B cell (primary cell): Measurements from ENCODE around the gene KRT28. TPM values are rescaled to one million over a fixed set of nuclear protein-coding genes. Genes with fewer than 3 reads are reported as not detected.

Experiments
- ATAC-seq: fragments of 200-7000 bp; cut with Tn5 transposase; one replicate; pipeline ENCODE4 v1.10.0; 2021; ENCODE audit warnings: low read depth, mild to moderate bottlenecking, moderate number of reproducible peaks, moderate library complexity
- CTCF ChIA-PET: fragments of 350-600 bp; sonication (Branson Sonifier 250); formaldehyde crosslinking; loops from one replicate; lab custom pipeline; 2021; ENCODE audit warnings: antibody characterized with exemption, inconsistent platforms; lab: Charles Lee
- POLR2A ChIA-PET: fragments of 350-600 bp; sonication (Branson Sonifier 250); formaldehyde crosslinking; loops from one replicate; lab custom pipeline; 2021; ENCODE audit warnings: antibody characterized with exemption; lab: Charles Lee
- DNase-seq: peaks from one replicate; pipeline ENCODE4 v3.0.0; 2013
- H2AFZ ChIP-seq: 2 replicates; pipeline ENCODE4 v1.6.1; 2012; ENCODE audit warnings: mild to moderate bottlenecking, low read depth, low read length; ENCODE audit not compliant: insufficient read depth, poor library complexity, severe bottlenecking
- H3K27ac ChIP-seq, 2 donors: 1 replicate in 1 of 2; 2 replicates in 1 of 2; pipeline ENCODE4 v1.5.1; 2012 to 2013; ENCODE audit warnings: low read length in 2 of 2, mild to moderate bottlenecking in 2 of 2, moderate library complexity in 1 of 2
- H3K27me3 ChIP-seq, 4 experiments: fragments of 200-600 bp in 1 of 4; sonication (generic) in 1 of 4; replicated peaks in 1 of 4; 1 replicate in 2 of 4; 2 replicates in 2 of 4; pipeline versions ENCODE4 v1.6.1 to v1.7.0; 2013 to 2016; ENCODE audit warnings: low read length in 3 of 4, mild to moderate bottlenecking in 2 of 4, mixed read lengths in 1 of 4, moderate library complexity in 1 of 4; ENCODE audit not compliant: insufficient read depth in 4 of 4, control insufficient read depth in 3 of 4; ENCODE audit errors: control extremely low read depth in 1 of 4
- H3K36me3 ChIP-seq, 2 experiments: replicated peaks in 1 of 2; 1 replicate in 1 of 2; 2 replicates in 1 of 2; pipeline versions ENCODE4 v1.6.1 to v1.7.1; 2013; ENCODE audit warnings: low read length in 1 of 2; ENCODE audit not compliant: insufficient read depth in 2 of 2, control insufficient read depth in 1 of 2; ENCODE audit errors: control extremely low read depth in 1 of 2, extremely low read depth in 1 of 2
- H3K4me1 ChIP-seq, 2 donors: fragments of 200-600 bp in 1 of 2; sonication (generic) in 1 of 2; 1 replicate in 1 of 2; 2 replicates in 1 of 2; pipeline versions ENCODE4 v1.5.1 to v1.6.1; 2013 to 2017; ENCODE audit warnings: low read length in 2 of 2; ENCODE audit not compliant: control insufficient read depth in 2 of 2, insufficient read depth in 2 of 2
- H3K4me2 ChIP-seq: replicated peaks from 2 replicates; pipeline ENCODE3; 2012; ENCODE audit warnings: mild to moderate bottlenecking, low read depth, low read length; ENCODE audit not compliant: poor library complexity, severe bottlenecking
- H3K4me3 ChIP-seq, 5 experiments: fragments of 200-600 bp in 1 of 5; sonication (generic) in 1 of 5; 1 replicate in 3 of 5; 2 replicates in 2 of 5; pipeline versions ENCODE4 v1.5.1 to v1.7.0; 2011 to 2016; ENCODE audit warnings: low read length in 4 of 5, mild to moderate bottlenecking in 4 of 5, low read depth in 2 of 5, control low read depth in 1 of 5, moderate library complexity in 1 of 5; ENCODE audit not compliant: insufficient read depth in 1 of 5; ENCODE audit errors: control extremely low read depth in 1 of 5, extremely low read depth in 1 of 5
- H3K79me2 ChIP-seq: fragments of 200-600 bp; sonication (generic); one replicate; pipeline ENCODE4 v1.6.0; 2016; ENCODE audit warnings: low read length; ENCODE audit not compliant: control insufficient read depth, insufficient read depth
- H3K9ac ChIP-seq: fragments of 200-600 bp; sonication (generic); 2 replicates; pipeline ENCODE4 v1.6.1; 2017; ENCODE audit warnings: mild to moderate bottlenecking, low read length, moderate library complexity
- H3K9me3 ChIP-seq, 3 donors: one replicate each; pipeline versions ENCODE4 v1.6.1 to v1.7.1; 2013; ENCODE audit warnings: low read length in 2 of 3; ENCODE audit not compliant: control insufficient read depth in 2 of 3, insufficient read depth in 1 of 3; ENCODE audit errors: control extremely low read depth in 1 of 3
- H4K20me1 ChIP-seq: 2 replicates; pipeline ENCODE4 v1.6.0; 2012; ENCODE audit warnings: mild to moderate bottlenecking, low read length; ENCODE audit not compliant: insufficient read depth, control insufficient read depth, poor library complexity, severe bottlenecking
- H3K27ac Mint-ChIP-seq: one replicate; pipeline ENCODE4 v1.8.0; 2021; ENCODE audit warnings: mixed read lengths
- H3K27me3 Mint-ChIP-seq: one replicate; pipeline ENCODE4 v1.8.0; 2021; ENCODE audit warnings: mixed read lengths
- H3K4me1 Mint-ChIP-seq: one replicate; pipeline ENCODE4 v1.8.0; 2021; ENCODE audit warnings: mixed read lengths
- H3K4me3 Mint-ChIP-seq: one replicate; pipeline ENCODE4 v1.8.0; 2021; ENCODE audit warnings: mixed read lengths
- H3K9me3 Mint-ChIP-seq: one replicate; pipeline ENCODE4 v1.8.0; 2022; ENCODE audit warnings: mixed read lengths; ENCODE audit not compliant: insufficient read depth
- CTCF ChIP-seq: fragments of 200-600 bp; IDR thresholded peaks from one replicate; pipeline ENCODE4 v1.8.0; 2022; ENCODE audit warnings: antibody characterized with exemption, mild to moderate bottlenecking
- EZH2 ChIP-seq: IDR thresholded peaks from 2 replicates; pipeline ENCODE4 v1.6.1; 2012; ENCODE audit warnings: borderline replicate concordance, low read depth, mild to moderate bottlenecking, moderate library complexity, low read length; ENCODE audit not compliant: insufficient read depth, poor library complexity, severe bottlenecking
- WGBS: methylation state at CpG from one replicate; pipeline ENCODE4 v1.1.5; 2013; ENCODE audit warnings: missing lambda C conversion rate; ENCODE audit not compliant: insufficient coverage; 5-methylcytosine and 5-hydroxymethylcytosine counted together
- intact Hi-C: fragments of 100-400 bp; cut with micrococcal nuclease; formaldehyde crosslinking; loops from one replicate; pipeline ENCODE4 v1.10.0; 2022
- polyA plus RNA-seq: library from polyadenylated mRNA; depleted of rRNA; stranded (reverse); fragments of >200 nt; gene quantifications from 2 replicates; pipeline ENCODE4 v1.2.3, GENCODE V29; 2012
- total RNA-seq, 2 donors: library from RNA; stranded (reverse); fragments of 120-200 nt in 1 of 2; gene quantifications; 1 replicate in 1 of 2; 2 replicates in 1 of 2; pipeline versions ENCODE4 v1.2.3 to v1.2.4, GENCODE V29; 2013 to 2022

Gene KRT28
- total and polyA plus RNA-seq, 2 donors (not counting 1 experiment from before 2014, with no cell fraction given): not detected

- H3K4me2 ChIP-seq: no peak overlapping the region
- H3K27me3 ChIP-seq: peaks cover 0 to 31% (median 22%) of the 10 kb centered on the region in 4 experiments
- no peak overlapping the region for H3K27ac ChIP-seq
- TF ChIP-seq CTCF: no peak
- no peak overlapping the region for H3K27ac Mint-ChIP-seq
- H3K4me3 ChIP-seq: no peak overlapping the region
- no peaks in the 10 kb centered on the region for H3K79me2 ChIP-seq
- H3K9ac ChIP-seq: no peak overlapping the region
- ChIA-PET POLR2A (no interaction called here), CTCF (no interaction called here)
- H3K4me1 Mint-ChIP-seq: peaks cover 7% of the 10 kb centered on the region
- H3K4me1 ChIP-seq: peaks cover 2 to 7% of the 10 kb centered on the region in 2 donors
- H3K9me3 ChIP-seq: peaks cover 0 to 3% (median 0%) of the 10 kb centered on the region in 3 donors
- intact Hi-C loops: loop anchor here (10.0 kb wide), 1 partner anchor 249 kb away; the partner anchor contains the start of gene CCR7
- H3K27me3 Mint-ChIP-seq: peaks cover 48% of the 10 kb centered on the region
- H3K9me3 Mint-ChIP-seq: peaks cover 6% of the 10 kb centered on the region
- H3K4me3 Mint-ChIP-seq: no peak overlapping the region
- H4K20me1 ChIP-seq: no peaks in the 10 kb centered on the region
- 95% methylated on average over 3 of the region's 4 CpGs for WGBS
- no peak for ATAC-seq
- H3K36me3 ChIP-seq: peaks cover 0 to 12% of the 10 kb centered on the region in 2 experiments
- DNase-seq: no peak
- H2AFZ ChIP-seq: no peak overlapping the region
Observed at GRCh38 chr17:40813804-40814203, 14.0 kb upstream of the KRT28 start.

- Histone ChIP-seq H3K27ac (no peak overlapping the region), H4K20me1 (no peaks in the 10 kb centered on the region), H3K9me3 (peaks cover 0 to 3% (median 0%) of the 10 kb centered on the region in 3 donors), H3K4me1 (no peaks in the 10 kb centered on the region), H3K27me3 (peaks cover 0 to 36% (median 22%) of the 10 kb centered on the region in 4 experiments), H3K79me2 (no peaks in the 10 kb centered on the region), H3K4me2 (no peak overlapping the region), H3K4me3 (no peak overlapping the region), H2AFZ (no peak overlapping the region), H3K9ac (no peak overlapping the region), H3K36me3 (peaks cover 0 to 10% of the 10 kb centered on the region in 2 experiments)
- Mint-ChIP-seq H3K4me3 (no peak overlapping the region), H3K27me3 (peaks cover 55% of the 10 kb centered on the region), H3K4me1 (peaks cover 3% of the 10 kb centered on the region), H3K9me3 (peaks cover 6% of the 10 kb centered on the region), H3K27ac (no peak overlapping the region)
- no peak for DNase-seq
- ChIA-PET POLR2A (no interaction called here), CTCF (no interaction called here)
- no peak for TF ChIP-seq CTCF
- TF ChIP-seq EZH2: no peak
- ATAC-seq: no peak
- WGBS: no CpG with 5 or more reads among the region's 3 CpGs
- intact Hi-C loops: loop anchor here (10.0 kb wide), 1 partner anchor 248 kb away; the partner anchor contains the start of gene CCR7
Observed at GRCh38 chr17:40812639-40813038, 12.9 kb upstream of the KRT28 start.
